ENCODE results near the gene HCFC1R1. TPM values are rescaled to one million over a fixed set of nuclear protein-coding genes. Genes with fewer than 3 reads are reported as not detected.
"Not testable (repeated sequence)": the region's sequence is repeated elsewhere in the genome, so short reads cannot be mapped to it uniquely, and the experiment has no call there.

Gene HCFC1R1
- total RNA-seq, 1 donor from 2014 or later: 13.0 TPM

DNA sequence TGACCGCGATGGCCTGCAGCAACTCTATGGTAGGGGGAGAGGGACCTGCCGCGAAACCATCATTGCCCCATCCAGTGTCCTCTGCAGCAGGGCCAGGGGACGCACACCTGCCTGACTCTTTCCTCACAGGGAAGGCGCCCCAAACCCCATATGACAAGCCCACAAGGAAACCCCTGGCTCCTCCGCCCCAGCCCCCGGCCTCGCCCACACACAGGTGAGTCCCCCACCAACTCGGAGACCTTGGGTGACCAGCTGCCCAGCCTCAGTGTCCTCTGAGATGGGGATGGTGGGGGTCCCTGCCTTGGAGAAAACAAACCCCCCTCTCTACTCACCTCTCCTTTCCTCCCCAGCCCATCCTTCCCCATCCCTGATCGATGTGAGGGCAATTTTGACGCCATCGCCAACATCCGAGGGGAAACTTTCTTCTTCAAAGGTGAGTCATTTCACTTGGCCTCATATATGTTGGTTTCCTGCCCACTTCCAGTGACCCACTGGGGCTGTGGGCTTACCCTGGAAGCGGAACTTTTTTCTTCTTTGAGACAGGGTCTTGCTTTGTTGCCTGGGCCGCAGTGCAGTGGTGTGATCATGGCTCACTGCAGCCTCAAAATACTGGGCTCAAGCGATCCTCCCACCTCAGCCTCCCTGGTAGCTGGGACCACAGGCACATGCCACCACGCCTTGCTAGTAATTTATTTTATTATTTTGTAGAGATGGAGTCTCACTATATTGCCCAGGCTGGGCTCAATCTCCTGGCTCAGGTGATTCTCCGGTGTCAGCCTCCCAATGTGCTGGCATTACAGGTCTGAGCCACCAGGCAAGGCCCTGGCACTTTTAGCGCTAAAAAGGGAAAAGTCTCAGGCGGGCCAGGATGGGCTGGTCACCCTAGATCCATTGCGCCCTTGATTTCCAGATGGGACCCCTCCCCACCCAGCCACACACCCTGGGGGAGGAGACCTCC is 33.7 kb upstream of the HCFC1R1 start:
- DNase-seq: no peak

DNA sequence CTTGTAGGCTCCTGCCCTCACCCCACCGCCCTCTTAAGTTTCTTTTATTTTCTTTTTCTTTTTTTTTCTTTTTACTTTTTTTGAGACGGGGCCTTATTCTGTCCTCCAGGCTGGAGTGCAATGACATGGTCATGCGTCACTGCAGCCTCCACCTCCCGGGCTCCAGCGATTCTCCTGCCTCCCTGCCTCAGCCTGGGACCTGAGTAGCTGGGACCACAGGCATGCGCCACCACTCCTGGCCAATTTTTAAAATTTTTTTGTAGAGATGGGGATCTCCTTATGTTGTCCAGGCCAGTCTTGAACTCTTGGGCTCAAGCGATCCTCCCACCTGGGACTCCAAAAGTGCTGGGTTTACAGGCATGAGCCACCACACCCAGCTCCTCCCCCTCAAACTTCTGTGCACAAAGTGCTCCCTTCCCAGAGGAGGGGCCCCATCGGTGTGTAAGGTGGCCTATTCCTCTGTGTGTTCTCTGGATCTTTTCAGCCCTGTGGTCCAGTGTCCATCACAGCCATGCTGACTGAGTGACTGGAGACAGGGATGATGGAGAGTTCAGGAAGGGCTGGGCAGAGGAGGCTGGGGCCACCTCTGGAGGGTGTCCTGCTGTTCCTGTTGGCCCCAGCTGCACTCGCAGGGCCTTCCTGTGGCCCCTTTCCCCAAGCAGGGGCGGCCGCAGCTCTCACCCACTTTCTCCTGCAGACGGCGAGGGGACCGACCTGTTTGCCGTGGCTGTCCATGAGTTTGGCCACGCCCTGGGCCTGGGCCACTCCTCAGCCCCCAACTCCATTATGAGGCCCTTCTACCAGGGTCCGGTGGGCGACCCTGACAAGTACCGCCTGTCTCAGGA is 32.8 kb upstream of the HCFC1R1 start:
- DNase-seq: no peak

DNA sequence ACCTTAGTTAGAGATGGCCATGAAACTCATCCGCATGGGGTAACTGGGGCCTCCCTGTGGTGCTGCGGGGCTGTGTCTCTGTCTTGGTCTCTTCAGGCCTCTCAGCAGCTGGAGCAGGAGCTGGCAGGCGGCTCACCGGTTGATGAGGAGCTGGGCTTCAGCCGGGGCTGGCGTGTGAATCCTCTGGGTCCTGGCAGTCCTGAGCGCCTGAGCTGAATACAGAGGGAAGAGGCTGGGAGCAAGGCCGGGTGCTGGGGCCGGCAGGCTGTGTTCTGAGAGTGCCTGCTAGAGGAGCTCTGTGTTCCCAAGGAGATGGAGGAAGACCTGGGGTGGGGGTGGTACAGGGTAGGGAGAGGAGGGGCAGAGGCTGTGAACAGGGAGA is 32.0 kb upstream of the HCFC1R1 start:
- DNase-seq: not testable (repeated sequence)

DNA sequence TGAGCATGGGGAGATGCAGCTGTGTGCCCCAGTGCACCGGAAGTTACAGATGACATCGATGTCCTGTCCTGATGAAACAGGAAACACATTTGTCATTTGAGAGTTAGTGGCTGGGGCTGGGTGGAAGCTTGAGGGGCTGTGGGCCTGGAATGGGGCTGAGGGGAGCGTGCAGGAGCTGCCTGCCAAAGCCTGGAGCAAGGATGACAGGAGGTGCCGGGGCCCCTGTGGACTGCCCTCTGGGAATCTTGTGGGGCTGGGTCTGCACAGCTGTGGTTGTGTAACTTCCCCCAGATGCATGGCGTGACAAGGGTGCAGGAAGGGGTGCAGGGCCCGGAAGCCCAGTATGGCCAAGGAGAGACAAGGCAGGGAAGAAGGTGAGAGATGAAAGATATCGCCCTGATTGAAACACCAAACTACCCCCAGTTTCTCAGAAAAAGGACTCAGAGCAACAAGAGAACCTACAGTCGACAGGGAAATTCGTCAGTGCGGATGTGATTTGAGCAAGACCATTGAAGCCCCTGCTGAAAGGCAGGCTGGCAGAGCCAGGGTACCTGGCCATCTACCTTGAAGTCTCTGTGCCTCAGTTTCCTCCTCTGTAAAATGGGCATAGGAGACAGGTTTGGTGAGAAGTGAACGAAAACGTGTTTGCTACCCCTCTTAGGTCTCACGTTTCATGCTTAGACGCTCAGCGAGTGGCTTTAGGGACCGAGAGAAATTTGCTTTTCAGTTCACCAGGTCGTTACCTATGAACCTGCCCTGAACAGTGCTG is 31.4 kb upstream of the HCFC1R1 start:
- DNase-seq: no peak

DNA sequence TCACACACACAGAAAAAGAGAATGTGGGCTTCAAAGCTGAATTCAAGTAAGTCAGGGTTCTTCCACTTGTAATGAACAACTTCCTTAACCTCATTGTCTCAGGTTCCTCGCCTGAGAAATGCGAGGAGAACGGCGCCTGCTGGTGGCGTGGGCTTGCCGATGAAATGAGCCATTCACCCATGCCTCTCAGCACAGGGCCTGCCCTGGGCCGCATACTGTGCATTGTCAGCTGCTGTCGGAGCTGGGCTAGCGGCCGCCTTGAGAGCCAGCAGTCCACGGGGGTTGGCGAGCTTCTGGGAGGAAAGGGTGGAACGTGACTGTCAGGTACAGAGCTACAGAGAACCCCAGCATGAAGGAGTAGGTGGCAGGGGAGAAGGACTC is 29.6 kb upstream of the HCFC1R1 start:
- DNase-seq: not testable (repeated sequence)

DNA sequence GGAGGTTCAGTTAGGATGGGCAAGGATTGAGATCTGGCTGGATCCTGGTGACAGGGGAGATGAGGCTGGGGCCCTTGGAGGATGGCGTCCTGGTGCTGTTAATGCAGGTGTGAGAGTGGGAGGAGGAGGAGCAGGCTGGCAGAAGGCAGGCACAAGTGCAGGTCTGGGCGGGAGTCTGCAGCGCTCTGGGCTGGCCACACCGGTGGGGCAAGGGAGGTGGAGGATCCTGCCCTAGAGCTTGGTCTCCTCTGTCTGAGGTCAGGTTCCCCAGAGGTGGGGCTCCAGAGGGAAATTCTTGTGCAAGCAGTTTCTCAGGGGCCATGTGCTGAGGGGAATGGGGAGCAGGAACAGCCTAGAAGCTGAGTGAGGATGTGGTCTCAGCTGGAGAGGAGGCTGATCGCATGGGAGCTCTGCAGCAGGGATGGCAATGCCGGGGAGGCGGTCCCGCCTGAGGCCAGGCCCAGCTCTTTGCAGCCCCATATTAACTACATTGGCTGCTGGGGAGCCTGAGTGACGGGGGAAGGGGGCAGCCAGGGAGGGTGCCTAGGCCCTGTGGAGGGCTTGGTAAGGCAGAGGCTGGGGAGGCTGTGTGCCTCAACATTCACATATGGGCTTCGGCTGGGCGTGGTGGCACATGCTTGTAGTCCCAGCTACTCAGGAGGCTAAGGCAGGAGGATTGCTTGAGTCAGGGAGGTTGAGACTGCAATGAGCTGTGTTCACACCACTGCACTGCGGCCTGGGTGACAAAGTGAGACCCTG is 29.0 kb upstream of the HCFC1R1 start:
- DNase-seq: not testable (repeated sequence)

DNA sequence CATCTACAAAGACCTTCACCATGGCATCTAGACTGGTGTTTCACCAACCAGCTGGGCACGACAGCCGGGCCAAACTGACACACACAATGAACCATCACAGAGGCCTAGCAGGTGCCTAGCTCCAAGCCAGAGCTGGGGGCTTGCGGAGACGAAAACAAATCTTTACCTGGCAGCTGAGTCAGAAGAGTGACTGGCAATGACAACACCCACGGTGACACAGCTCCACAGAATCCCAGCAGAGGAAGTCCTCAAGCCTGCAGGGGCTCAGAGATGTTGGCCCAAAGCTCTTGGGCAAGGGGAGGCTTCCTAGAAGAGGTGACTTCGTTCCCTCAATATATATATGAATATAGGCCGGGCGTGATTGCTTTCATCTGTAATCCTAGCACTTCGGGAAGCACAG is 27.8 kb upstream of the HCFC1R1 start:
- DNase-seq: no peak

DNA sequence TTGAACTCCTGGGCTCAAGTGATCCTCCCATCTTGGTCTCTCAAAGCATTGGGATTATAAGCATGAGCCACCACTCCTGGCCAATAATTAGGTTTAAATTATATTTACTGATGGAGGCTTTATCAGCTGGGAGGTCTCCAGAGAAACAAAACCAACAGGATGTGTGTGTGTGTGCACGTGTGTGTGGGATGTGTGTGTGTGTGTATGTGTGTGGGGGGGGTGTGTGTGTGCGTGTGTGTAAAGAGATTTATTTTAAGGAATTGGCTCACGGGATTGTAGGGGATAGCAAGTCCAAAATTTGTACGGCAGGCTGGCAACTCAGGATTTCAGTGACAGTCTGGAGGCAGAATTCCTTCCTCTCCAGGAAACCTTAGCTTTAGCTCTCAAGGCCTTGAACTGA is 27.3 kb upstream of the HCFC1R1 start:
- DNase-seq: no peak

DNA sequence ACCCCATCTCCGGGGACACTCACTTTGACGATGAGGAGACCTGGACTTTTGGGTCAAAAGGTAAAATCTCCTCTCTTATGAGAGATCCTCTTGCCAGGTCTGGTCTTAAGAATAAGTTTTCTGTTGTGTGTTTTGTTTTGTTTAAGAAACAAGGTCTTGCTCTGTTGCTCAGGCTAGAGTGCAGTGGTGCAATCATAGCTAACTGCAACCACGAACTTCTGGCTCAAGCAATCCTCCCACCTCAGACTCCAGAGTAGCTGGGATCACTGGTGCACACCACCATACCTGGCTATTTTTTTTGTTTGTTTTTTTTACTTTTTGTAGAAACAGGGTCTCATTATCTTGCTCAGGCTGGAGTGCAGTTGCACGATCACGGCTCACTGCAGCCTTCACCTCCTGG is 26.7 kb upstream of the HCFC1R1 start:
- no peak for DNase-seq

DNA sequence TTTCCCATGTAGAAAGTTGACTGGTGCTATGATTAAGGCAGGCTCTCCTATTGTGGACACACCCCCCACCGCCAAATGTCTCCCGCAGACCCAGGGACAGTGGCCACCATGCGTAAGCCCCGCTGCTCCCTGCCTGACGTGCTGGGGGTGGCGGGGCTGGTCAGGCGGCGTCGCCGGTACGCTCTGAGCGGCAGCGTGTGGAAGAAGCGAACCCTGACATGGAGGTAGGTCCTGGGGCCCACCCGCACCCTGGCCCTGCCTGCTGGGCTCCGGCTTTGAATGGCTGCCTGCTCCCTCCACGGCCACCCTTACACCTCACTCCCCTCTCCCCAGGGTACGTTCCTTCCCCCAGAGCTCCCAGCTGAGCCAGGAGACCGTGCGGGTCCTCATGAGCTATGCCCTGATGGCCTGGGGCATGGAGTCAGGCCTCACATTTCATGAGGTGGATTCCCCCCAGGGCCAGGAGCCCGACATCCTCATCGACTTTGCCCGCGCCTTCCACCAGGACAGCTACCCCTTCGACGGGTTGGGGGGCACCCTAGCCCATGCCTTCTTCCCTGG is 26.3 kb upstream of the HCFC1R1 start:
- DNase-seq: no peak

DNA sequence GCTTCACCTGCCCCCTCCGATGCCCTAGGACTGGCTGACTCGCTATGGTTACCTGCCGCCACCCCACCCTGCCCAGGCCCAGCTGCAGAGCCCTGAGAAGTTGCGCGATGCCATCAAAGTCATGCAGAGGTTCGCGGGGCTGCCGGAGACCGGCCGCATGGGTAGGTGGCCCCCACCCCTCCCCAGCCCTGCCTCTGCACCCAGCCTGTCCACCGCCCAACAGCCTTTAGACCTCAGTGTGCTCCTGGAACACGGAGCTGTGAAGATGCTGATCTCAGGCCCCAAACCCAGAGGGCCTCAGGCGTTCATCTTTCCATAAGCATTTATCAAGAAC is 23.6 kb upstream of the HCFC1R1 start:
- no peak for DNase-seq

DNA sequence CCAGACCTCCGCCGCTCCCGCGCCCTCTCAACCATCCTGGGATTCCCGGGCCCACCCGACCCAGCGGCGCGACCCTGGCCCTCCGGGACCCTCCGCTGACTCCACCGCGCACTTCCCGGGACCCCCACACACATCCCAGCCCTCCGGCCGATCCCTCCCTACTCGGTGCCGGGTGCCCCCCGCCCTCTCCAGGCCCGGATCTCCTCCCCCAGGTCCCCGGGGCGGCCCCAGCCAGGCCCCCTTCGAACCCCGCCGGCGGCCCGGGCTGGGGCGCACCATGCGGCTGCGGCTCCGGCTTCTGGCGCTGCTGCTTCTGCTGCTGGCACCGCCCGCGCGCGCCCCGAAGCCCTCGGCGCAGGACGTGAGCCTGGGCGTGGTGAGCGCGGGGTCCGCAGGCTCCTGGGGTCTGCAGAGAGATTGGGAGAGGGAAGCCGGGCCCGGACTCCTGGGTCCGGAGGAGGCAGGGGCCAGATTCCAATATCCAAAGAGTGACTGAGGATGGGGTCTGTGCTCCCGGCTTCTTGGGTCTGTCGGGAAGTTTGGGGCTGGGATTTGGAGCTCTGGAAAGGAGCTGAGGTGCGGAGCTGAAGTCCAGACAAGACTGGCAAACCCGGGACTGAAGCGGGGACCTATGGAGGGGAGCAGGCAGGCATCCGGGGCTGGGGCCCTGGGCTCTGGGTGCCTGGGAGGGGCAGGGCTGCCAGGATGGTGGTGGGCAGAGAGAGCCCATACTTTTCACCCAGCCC is 23.1 kb upstream of the HCFC1R1 start:
- DNase-seq: no peak

DNA sequence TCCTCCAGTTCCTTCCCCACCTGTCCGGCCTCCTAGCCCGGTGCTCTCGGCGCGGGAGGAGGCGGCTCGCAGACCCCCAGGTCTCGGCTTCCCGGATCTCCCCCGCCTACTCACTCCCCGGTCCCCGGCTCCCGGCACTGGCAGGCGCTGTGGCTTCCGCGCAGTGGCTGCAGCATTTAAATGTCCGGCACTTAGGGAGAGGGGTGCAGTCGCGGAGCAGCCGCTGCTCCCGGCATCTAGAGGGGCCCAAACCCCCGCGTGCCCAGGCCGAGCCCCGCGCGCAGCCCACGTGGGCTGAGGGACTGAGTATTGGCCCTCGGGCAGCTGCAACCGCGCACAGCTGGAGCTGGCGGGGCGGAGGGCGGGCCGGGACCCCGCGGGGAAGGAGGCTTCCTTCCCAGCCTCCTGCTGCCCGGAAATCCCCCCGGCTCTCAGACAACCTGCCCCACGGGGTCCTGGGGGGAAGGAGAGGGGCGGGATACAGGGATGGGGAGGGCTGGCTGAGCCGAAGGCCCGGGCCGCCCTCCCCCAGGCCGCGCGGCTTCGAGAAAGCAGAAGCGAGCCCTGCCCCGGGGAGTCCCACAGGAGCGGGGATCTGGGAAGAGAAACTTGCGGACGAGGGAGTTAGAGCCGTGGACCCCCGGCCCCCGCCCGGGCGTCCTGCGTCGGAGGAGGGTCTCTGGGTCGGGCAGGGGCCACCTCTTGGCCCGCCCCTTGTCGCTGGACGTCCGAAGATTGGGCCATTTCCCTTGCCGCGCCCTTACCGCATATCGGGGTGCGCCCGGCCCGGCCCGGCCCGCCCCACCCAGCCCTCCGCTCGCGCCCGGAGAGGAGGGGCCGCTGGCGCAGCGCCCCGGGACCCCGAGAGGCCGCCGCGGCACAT is 22.3 kb upstream of the HCFC1R1 start, which contains the start of gene MMP25:
Gene MMP25 (plus strand): TSS at position 804 of the 883 bp plus-strand sequence. CDS start 357 bp downstream, outside the sequence.
- DNase-seq: no peak

DNA sequence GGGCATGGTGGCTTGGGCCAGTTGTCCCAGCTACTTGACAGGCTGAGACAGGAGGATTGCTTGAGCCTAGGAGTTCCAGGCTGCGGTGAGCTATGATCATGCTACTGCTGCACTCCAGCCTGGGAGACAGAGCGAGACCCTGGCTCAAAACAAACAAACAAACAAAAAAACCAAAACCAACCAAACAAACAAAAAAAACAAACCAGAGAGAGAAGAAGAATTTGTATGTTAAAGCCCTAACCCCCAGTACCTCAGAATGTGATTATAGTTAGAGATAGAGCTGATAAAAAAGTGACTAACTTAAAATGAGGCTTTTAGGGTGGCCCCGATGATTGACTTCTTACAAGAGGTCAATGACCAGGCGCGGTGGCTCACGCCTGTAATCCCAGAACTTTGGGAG is 21.0 kb upstream of the HCFC1R1 start:
- no peak for DNase-seq

DNA sequence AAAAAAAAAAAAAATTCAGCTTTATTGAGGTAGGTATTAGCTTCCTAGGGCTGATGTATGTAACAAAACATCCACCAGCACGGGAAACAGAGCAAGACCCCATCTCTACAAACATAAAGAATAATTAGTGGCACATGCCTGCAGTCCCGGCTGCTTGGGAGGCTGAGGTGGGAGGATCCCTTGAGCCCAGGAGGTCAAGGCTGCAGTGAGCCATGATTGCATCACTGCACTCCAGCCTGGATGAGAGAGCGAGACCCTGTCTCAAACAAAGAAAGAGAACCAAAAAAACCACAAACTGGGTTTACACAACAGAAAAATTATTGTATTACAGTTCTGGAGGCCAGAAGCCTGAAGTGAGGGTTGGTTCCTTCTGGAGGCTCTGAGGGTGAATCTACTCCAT is 18.6 kb upstream of the HCFC1R1 start:
- no peak for DNase-seq

DNA sequence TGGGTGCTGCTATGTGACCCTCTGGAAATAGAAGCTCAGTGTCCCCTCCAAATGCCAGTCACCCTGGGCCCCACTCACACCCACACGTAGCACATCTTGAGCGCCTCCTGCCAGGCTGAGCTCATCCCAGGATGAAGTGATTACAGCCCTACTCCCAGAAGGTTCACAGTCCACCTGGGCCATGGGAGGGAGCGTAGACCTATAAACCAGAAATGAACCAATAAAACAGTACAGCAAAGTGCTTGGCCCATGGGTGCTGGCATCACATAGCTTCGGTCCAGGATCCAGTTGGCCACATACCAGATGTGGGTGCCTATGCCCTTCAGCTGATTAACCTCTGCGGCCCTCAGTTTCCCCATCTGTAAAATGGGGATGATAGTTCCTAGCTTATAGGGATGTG is 15.2 kb upstream of the HCFC1R1 start:
- DNase-seq: no peak

DNA sequence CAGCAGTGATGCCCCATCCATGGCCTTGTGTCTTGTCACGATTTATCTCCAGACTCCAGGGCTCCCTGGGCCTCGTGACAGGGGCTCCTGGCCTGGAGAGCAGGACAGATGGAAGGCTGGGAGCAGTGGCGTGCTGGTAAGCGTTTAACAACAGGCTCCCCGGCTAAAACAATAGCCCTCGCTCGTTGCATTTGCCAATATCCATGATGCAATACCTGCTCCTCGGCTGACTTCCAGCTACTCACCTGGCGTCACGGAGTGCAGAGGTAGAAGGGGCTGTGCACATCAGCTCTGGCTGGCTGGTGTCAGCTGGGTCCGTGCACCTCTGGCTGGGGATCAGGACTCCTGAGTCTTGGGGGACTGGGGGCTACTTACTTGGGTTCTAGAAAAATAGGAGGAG is 14.5 kb upstream of the HCFC1R1 start:
- DNase-seq: no peak

DNA sequence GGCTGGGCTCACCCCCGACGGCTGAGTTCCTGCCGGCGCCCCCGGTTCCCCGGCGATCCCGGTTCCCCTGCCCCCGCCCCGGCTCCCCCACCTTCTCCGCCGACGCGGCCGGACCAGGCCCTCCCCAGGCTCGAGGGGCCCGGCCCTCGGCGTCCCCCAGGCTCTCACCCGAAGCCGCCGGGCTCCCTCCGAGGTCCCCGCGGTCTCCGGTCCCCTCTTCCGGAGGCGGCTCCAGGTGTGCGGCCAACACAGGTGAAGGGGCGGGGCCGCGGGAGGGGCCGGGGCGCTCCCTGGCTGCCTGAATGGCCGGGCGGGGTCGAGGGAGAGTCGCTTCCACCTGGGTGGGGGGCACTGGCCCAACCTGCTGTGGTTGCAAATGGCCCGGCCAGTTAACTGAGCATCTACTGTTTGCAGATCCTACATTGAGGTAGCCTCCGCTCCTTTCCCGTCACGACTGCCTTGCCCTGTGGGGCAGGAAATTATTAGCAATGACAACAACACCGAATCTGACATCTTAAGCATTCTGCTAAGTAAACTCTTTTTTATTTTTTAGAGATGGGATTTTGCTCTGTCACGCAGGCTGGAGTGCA is 13.1 kb upstream of the HCFC1R1 start, which contains the start of gene BICDL2:
Gene BICDL2 (minus strand): TSS at position 219 of the 590 bp plus-strand sequence. CDS start 1,448 bp downstream, outside the sequence.
- DNase-seq: no peak

Data from tongue (tissue), 2 donors.